ENCODE measurements around the gene PRMT1.
"Not testable (repeated sequence)": the region's sequence is repeated elsewhere in the genome, so short reads cannot be mapped to it uniquely, and the experiment has no call there.

The PRMT1 gene

GRCh38 chr19:49677231-49677900, at the start of gene PRMT1:
Gene PRMT1, plus strand, starts transcription at chr19:49677271. Its CDS starts 10 bp downstream, at chr19:49677281.
- no peak for DNase-seq (ENCODE audit: extremely low read depth in 1 of 2, low read depth in 1 of 2)

GRCh38 chr19:49629659-49630058, 47.4 kb upstream of the PRMT1 start:
- no peak for DNase-seq (ENCODE audit: extremely low read depth in 1 of 2, low read depth in 1 of 2)

GRCh38 chr19:49631014-49631588, 46.0 kb upstream of the PRMT1 start:
- no peak for DNase-seq (ENCODE audit: extremely low read depth in 1 of 2, low read depth in 1 of 2)

- DNase-seq (ENCODE audit: extremely low read depth in 1 of 2, low read depth in 1 of 2), result no peak
Observed at GRCh38 chr19:49631610-49632192, 45.4 kb upstream of the PRMT1 start.

- no peak for DNase-seq (ENCODE audit: extremely low read depth in 1 of 2, low read depth in 1 of 2)
Observed at GRCh38 chr19:49632576-49632975, 44.5 kb upstream of the PRMT1 start.

GRCh38 chr19:49633273-49633672, 43.8 kb upstream of the PRMT1 start:
- DNase-seq (ENCODE audit: extremely low read depth in 1 of 2, low read depth in 1 of 2), result not testable (repeated sequence)

GRCh38 chr19:49635530-49636232, 41.4 kb upstream of the PRMT1 start:
- no peak for DNase-seq (ENCODE audit: extremely low read depth in 1 of 2, low read depth in 1 of 2)

- no peak for DNase-seq (ENCODE audit: extremely low read depth in 1 of 2, low read depth in 1 of 2)
Observed at GRCh38 chr19:49636233-49636932, 40.7 kb upstream of the PRMT1 start.

GRCh38 chr19:49637821-49638738, 39.0 kb upstream of the PRMT1 start:
- DNase-seq (ENCODE audit: extremely low read depth in 1 of 2, low read depth in 1 of 2), result no peak

GRCh38 chr19:49639401-49640112, 37.5 kb upstream of the PRMT1 start:
- DNase-seq (ENCODE audit: extremely low read depth in 1 of 2, low read depth in 1 of 2), result no peak

- DNase-seq (ENCODE audit: extremely low read depth in 1 of 2, low read depth in 1 of 2), result peak; percentile 99 to 100
Observed at GRCh38 chr19:49640113-49640898, 36.8 kb upstream of the PRMT1 start, which contains the start of gene RRAS. Gene RRAS, minus strand, starts transcription at chr19:49640143. Its CDS starts 45 bp downstream, at chr19:49640098.

GRCh38 chr19:49641688-49642491, 35.2 kb upstream of the PRMT1 start, which contains the start of gene SCAF1:
Gene SCAF1, plus strand, starts transcription at chr19:49642209. Its CDS starts 2,818 bp downstream, at chr19:49645027.
- peak; percentile 99 to 100 for DNase-seq (ENCODE audit: extremely low read depth in 1 of 2, low read depth in 1 of 2)

GRCh38 chr19:49642492-49643035, 34.5 kb upstream of the PRMT1 start:
- no peak for DNase-seq (ENCODE audit: extremely low read depth in 1 of 2, low read depth in 1 of 2)

GRCh38 chr19:49643466-49643865, 33.6 kb upstream of the PRMT1 start:
- no peak for DNase-seq (ENCODE audit: extremely low read depth in 1 of 2, low read depth in 1 of 2)

GRCh38 chr19:49645592-49645991, 31.5 kb upstream of the PRMT1 start:
- DNase-seq (ENCODE audit: extremely low read depth in 1 of 2, low read depth in 1 of 2), result no peak

- DNase-seq (ENCODE audit: extremely low read depth in 1 of 2, low read depth in 1 of 2), result no peak
Observed at GRCh38 chr19:49645995-49646394, 31.1 kb upstream of the PRMT1 start.

GRCh38 chr19:49646586-49646985, 30.5 kb upstream of the PRMT1 start:
- DNase-seq (ENCODE audit: extremely low read depth in 1 of 2, low read depth in 1 of 2), result no peak

Measured in stimulated activated CD8-positive, alpha-beta memory T cell treated with anti-CD3 and anti-CD28 coated beads, Interleukin-7, amount 100 ng/mL, for 48 hours (primary cell).